ENCODE measurements around the gene NKX2-1. TPM values are rescaled to one million over a fixed set of nuclear protein-coding genes. Genes with fewer than 3 reads are reported as not detected.

Gene NKX2-1
- total and polyA plus RNA-seq, 2 of the 13 experiments (the other 11 are each of a cell fraction or from before 2014, with no cell fraction given): not detected

- CTCF ChIA-PET (ENCODE audit: low intra/inter-chr PET ratio, low total read pairs): no interaction called here
- no peak overlapping the region for H3K27ac ChIP-seq (ENCODE audit: extremely low read length, insufficient read depth, low read length)
Measured at GRCh38 chr14:36479344-36479743, 40.7 kb downstream of the NKX2-1 start.

GRCh38 chr14:36478782-36479181, 41.2 kb downstream of the NKX2-1 start:
- Histone ChIP-seq H2AFZ (ENCODE audit: low read length) (no peak overlapping the region), H3K9me3 (ENCODE audit: low read length) (no peaks in the 10 kb centered on the region), H3K4me2 (ENCODE audit: low read depth, low read length) (no peak overlapping the region), H3K9ac (ENCODE audit: insufficient read depth, low read depth, low read length) (no peak overlapping the region), H3K27me3 (ENCODE audit: control insufficient read depth in 1 of 2, insufficient read depth in 2 of 2, low read length in 2 of 2) (no peaks in the 10 kb centered on the region; a peak in 1 of 5 replicates), H3K4me3 (replicated peaks in 1 of 3; ENCODE audit: insufficient read depth in 1 of 3, low read depth in 2 of 3, low read length in 3 of 3) (no peak overlapping the region), H3K27ac (ENCODE audit: extremely low read length, insufficient read depth, low read length) (no peak overlapping the region), H3K36me3 (replicated peaks in 1 of 2; ENCODE audit: control insufficient read depth in 1 of 2, insufficient read depth in 2 of 2, low read length in 2 of 2) (no peaks in the 10 kb centered on the region), H3K4me1 (ENCODE audit: insufficient read depth, low read length) (no peaks in the 10 kb centered on the region), H3K79me2 (ENCODE audit: insufficient read depth, low read length) (no peaks in the 10 kb centered on the region), H4K20me1 (ENCODE audit: insufficient read depth, low read length) (no peaks in the 10 kb centered on the region)
- intact Hi-C loops (cut with micrococcal nuclease; ENCODE audit: unreplicated experiment) (no loop called here), in situ Hi-C loops (cut with HindIII; ENCODE audit: extremely low pct_ligation_motif_present, low pct_unique_long_range_greater_than_20kb) (no loop called here)
- POLR2A ChIA-PET: no interaction called here
- ATAC-seq: no peak
- CTCF ChIA-PET (ENCODE audit: low intra/inter-chr PET ratio, low total read pairs): no interaction called here
- 0% methylated on average over 1 of the region's 1 CpG for WGBS (ENCODE audit: low lambda C conversion rate)
- FAIRE-seq: no peak
- no peak for DNase-seq (ENCODE audit: low spot score)
- BruUV-seq (replicated peaks): no TSS peak
- TF ChIP-seq REST (IDR thresholded peaks at IDR 0.05; ENCODE audit: borderline replicate concordance in 1 of 2, low read depth in 1 of 2, low read length in 2 of 2) (no peak), DDIT3 (CRISPR knock-in tag; IDR thresholded peaks at IDR 0.05) (no peak), ARHGAP35 (CRISPR knock-in tag; IDR thresholded peaks at IDR 0.05; ENCODE audit: borderline replicate concordance) (no peak), THAP11 (CRISPR knock-in tag; IDR thresholded peaks at IDR 0.05) (no peak), MXD3 (CRISPR knock-in tag; IDR thresholded peaks at IDR 0.05) (no peak), SRF (IDR thresholded peaks at IDR 0.05; ENCODE audit: low read depth, low read length) (no peak), POLR2A (IDR thresholded peaks at IDR 0.05; ENCODE audit: insufficient read depth in 1 of 2, low read depth in 2 of 2, low read length in 2 of 2) (no peak), ZNF563 (CRISPR knock-in tag; IDR thresholded peaks at IDR 0.05) (no peak), ZFYVE20 (CRISPR knock-in tag; IDR thresholded peaks at IDR 0.05; ENCODE audit: borderline replicate concordance, low read depth) (no peak), ATRX (CRISPR knock-in tag; IDR thresholded peaks at IDR 0.05; ENCODE audit: borderline replicate concordance) (no peak)

More at GRCh38 chr14:36479344-36479743, 40.7 kb downstream of the NKX2-1 start:
- Histone ChIP-seq H4K20me1 (ENCODE audit: insufficient read depth, low read length) (no peaks in the 10 kb centered on the region), H3K4me1 (ENCODE audit: insufficient read depth, low read length) (no peaks in the 10 kb centered on the region), H2AFZ (ENCODE audit: low read length) (no peak overlapping the region), H3K27me3 (ENCODE audit: control insufficient read depth in 1 of 2, insufficient read depth in 2 of 2, low read length in 2 of 2) (no peaks in the 10 kb centered on the region; a peak in 1 of 5 replicates), H3K79me2 (ENCODE audit: insufficient read depth, low read length) (no peaks in the 10 kb centered on the region), H3K4me2 (ENCODE audit: low read depth, low read length) (no peak overlapping the region), H3K9me3 (ENCODE audit: low read length) (no peaks in the 10 kb centered on the region), H3K9ac (ENCODE audit: insufficient read depth, low read depth, low read length) (no peak overlapping the region), H3K4me3 (replicated peaks in 1 of 3; ENCODE audit: insufficient read depth in 1 of 3, low read depth in 2 of 3, low read length in 3 of 3) (no peak overlapping the region), H3K36me3 (replicated peaks in 1 of 2; ENCODE audit: control insufficient read depth in 1 of 2, insufficient read depth in 2 of 2, low read length in 2 of 2) (no peaks in the 10 kb centered on the region)
- no peak for TF ChIP-seq ZNF234 (CRISPR knock-in tag; conservative IDR thresholded peaks at IDR 0.05)
- no peak for TF ChIP-seq KDM5B (CRISPR knock-in tag; IDR thresholded peaks at IDR 0.05; ENCODE audit: borderline replicate concordance)
- no peak for TF ChIP-seq GATAD1 (CRISPR knock-in tag; IDR thresholded peaks at IDR 0.05)
- TF ChIP-seq PCBP2 (optimal IDR thresholded peaks at IDR 0.05; ENCODE audit: low read depth, low read length, poor library complexity, severe bottlenecking): no peak
- TF ChIP-seq THYN1 (CRISPR knock-in tag; IDR thresholded peaks at IDR 0.05; ENCODE audit: borderline replicate concordance, low read depth): no peak
- TF ChIP-seq MIER2 (CRISPR knock-in tag; IDR thresholded peaks at IDR 0.05): no peak
- TF ChIP-seq ZNF747 (CRISPR knock-in tag; IDR thresholded peaks at IDR 0.05; ENCODE audit: borderline replicate concordance): no peak
- TF ChIP-seq ZNF44 (CRISPR knock-in tag; IDR thresholded peaks at IDR 0.05): no peak
- no peak for TF ChIP-seq DNMT1 (CRISPR knock-in tag; IDR thresholded peaks at IDR 0.05)
- in situ Hi-C loops (cut with HindIII; ENCODE audit: extremely low pct_ligation_motif_present, low pct_unique_long_range_greater_than_20kb) (no loop called here), intact Hi-C loops (cut with micrococcal nuclease; ENCODE audit: unreplicated experiment) (no loop called here)
- DNase-seq (ENCODE audit: low spot score) (no peak), ATAC-seq (no peak), FAIRE-seq (no peak)
- BruUV-seq (replicated peaks): no TSS peak
- 0% methylated on average over 4 of the region's 4 CpGs for WGBS (ENCODE audit: low lambda C conversion rate)
- POLR2A ChIA-PET: no interaction called here

Measured in HepG2 (cell line).